Measurements from ENCODE around the gene GPR21. TPM values are rescaled to one million over a fixed set of nuclear protein-coding genes. Genes with fewer than 3 reads are reported as not detected.

GPR21 gene
- total and polyA plus RNA-seq, 2 experiments from 2014 or later: 0.90 TPM; not detected in 1

GRCh38 chr9:123070198-123070597 is 36.7 kb downstream of the GPR21 start:
- no peak for DNase-seq (ENCODE audit: low spot score)

More at GRCh38 chr9:123070198-123070597, 36.7 kb downstream of the GPR21 start:
- Histone ChIP-seq H3K9me2 (ENCODE audit: insufficient read depth) (no peaks in the 10 kb centered on the region), H3K27me3 (ENCODE audit: insufficient read depth) (no peaks in the 10 kb centered on the region), H3K4me2 (no peak overlapping the region), H3F3A (replicated peaks; ENCODE audit: low read depth) (no peaks in the 10 kb centered on the region), H3K4me3 (no peak overlapping the region), H3K36me3 (ENCODE audit: insufficient read depth) (peaks cover 19% of the 10 kb centered on the region), H4K20me1 (replicated peaks; ENCODE audit: insufficient read depth) (no peaks in the 10 kb centered on the region; the same call in 1 of the 2 replicates), H3K79me2 (replicated peaks; ENCODE audit: insufficient read depth) (no peaks in the 10 kb centered on the region), H3K4me1 (ENCODE audit: insufficient read depth) (peaks cover 41% of the 10 kb centered on the region), H3K27ac (ENCODE audit: low read depth) (no peak overlapping the region), H2AFZ (no peak overlapping the region)
- TF ChIP-seq STAT1 (IDR thresholded peaks at IDR 0.05; ENCODE audit: unreplicated experiment): no peak
- no peak for TF ChIP-seq CREB1 (CRISPR knock-in tag; IDR thresholded peaks at IDR 0.05; ENCODE audit: low read depth)
- TF ChIP-seq EZH2phosphoT487 (IDR thresholded peaks at IDR 0.05; ENCODE audit: unreplicated experiment): no peak
- TF ChIP-seq ZNF462 (CRISPR knock-in tag; IDR thresholded peaks at IDR 0.05): no peak
- no peak for TF ChIP-seq POLR2AphosphoS5 (IDR thresholded peaks at IDR 0.05; ENCODE audit: low read depth)
- no peak for TF ChIP-seq NANOG (IDR thresholded peaks at IDR 0.05; ENCODE audit: borderline replicate concordance)
- TF ChIP-seq CTCF (conservative IDR thresholded peaks at IDR 0.05; ENCODE audit: low read depth in 2 of 2): no peak
- no peak for TF ChIP-seq ZNF331 (CRISPR knock-in tag; IDR thresholded peaks at IDR 0.05; ENCODE audit: low read depth)
- TF ChIP-seq ETS1 (IDR thresholded peaks at IDR 0.05): no peak
- TF ChIP-seq EZH2 (IDR thresholded peaks at IDR 0.05; ENCODE audit: low read depth, unreplicated experiment): no peak
- no peak for TF ChIP-seq JUNB (IDR thresholded peaks at IDR 0.05; ENCODE audit: unreplicated experiment)
- TF ChIP-seq REST (IDR thresholded peaks at IDR 0.05; ENCODE audit: unreplicated experiment): no peak
- no peak for TF ChIP-seq ZNF114 (CRISPR knock-in tag; IDR thresholded peaks at IDR 0.05)
- H3K27ac Mint-ChIP-seq: no peak overlapping the region
- no peaks in the 10 kb centered on the region for H3K27me3 Mint-ChIP-seq (ENCODE audit: insufficient read depth, low read depth, poor library complexity)
- H3K4me1 Mint-ChIP-seq: peaks cover 43% of the 10 kb centered on the region
- H3K36me3 Mint-ChIP-seq (ENCODE audit: low read depth): peaks cover 38% of the 10 kb centered on the region
- H3K9me3 Mint-ChIP-seq: no peaks in the 10 kb centered on the region
- ATAC-seq: no peak
- H3K4me3 Mint-ChIP-seq: no peak overlapping the region
